Ishikawa (cell line): ENCODE data around the gene TOP1.

Experiments used
- CEBPB ChIP-seq: IDR thresholded peaks from 2 replicates; pipeline ENCODE4 v1.6.1; 2012
- EP300 ChIP-seq: IDR thresholded peaks from 2 replicates; pipeline ENCODE4 v1.6.1; 2012; ENCODE audit warnings: borderline replicate concordance
- FOXM1 ChIP-seq: IDR thresholded peaks from 2 replicates; pipeline ENCODE4 v1.6.1; 2012; ENCODE audit warnings: low read depth, borderline replicate concordance
- NFIC ChIP-seq: IDR thresholded peaks from 2 replicates; pipeline ENCODE4 v1.6.1; 2012
- TAF1 ChIP-seq: IDR thresholded peaks from 2 replicates; pipeline ENCODE4 v1.6.1; 2012; ENCODE audit warnings: low read depth, mild to moderate bottlenecking
- YY1 ChIP-seq: IDR thresholded peaks from 2 replicates; pipeline ENCODE4 v1.6.1; 2012; ENCODE audit warnings: low read depth
- TF ChIP-seq, protein P1 (sequence below): IDR thresholded peaks from 2 replicates; pipeline ENCODE4 v1.6.1; 2012
- TF ChIP-seq, protein P2 (sequence below): IDR thresholded peaks from 2 replicates; pipeline ENCODE4 v1.6.1; 2012; ENCODE audit warnings: low read depth, mild to moderate bottlenecking

DNA sequence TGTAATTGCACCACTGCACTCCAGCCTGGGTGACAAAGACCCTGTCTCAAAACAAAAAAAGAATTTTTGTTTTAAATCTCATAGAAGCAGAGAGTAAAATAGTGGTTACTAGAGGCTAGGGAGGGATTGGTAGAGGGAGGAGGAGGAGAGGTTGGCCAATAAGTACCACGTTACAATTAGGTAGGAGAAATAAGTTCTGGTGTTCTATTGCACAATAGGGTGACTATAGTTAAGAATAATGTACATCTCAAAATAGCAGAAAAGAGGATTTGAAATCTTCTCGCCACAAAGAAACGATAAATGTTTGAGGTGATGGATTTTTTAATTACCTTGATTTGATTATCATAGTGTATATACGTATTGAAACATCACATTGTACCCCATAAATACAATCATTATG is 27.1 kb upstream of the TOP1 start:
- TF ChIP-seq, protein P1, sequence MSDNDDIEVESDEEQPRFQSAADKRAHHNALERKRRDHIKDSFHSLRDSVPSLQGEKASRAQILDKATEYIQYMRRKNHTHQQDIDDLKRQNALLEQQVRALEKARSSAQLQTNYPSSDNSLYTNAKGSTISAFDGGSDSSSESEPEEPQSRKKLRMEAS = no peak
- TF ChIP-seq, protein P2, sequence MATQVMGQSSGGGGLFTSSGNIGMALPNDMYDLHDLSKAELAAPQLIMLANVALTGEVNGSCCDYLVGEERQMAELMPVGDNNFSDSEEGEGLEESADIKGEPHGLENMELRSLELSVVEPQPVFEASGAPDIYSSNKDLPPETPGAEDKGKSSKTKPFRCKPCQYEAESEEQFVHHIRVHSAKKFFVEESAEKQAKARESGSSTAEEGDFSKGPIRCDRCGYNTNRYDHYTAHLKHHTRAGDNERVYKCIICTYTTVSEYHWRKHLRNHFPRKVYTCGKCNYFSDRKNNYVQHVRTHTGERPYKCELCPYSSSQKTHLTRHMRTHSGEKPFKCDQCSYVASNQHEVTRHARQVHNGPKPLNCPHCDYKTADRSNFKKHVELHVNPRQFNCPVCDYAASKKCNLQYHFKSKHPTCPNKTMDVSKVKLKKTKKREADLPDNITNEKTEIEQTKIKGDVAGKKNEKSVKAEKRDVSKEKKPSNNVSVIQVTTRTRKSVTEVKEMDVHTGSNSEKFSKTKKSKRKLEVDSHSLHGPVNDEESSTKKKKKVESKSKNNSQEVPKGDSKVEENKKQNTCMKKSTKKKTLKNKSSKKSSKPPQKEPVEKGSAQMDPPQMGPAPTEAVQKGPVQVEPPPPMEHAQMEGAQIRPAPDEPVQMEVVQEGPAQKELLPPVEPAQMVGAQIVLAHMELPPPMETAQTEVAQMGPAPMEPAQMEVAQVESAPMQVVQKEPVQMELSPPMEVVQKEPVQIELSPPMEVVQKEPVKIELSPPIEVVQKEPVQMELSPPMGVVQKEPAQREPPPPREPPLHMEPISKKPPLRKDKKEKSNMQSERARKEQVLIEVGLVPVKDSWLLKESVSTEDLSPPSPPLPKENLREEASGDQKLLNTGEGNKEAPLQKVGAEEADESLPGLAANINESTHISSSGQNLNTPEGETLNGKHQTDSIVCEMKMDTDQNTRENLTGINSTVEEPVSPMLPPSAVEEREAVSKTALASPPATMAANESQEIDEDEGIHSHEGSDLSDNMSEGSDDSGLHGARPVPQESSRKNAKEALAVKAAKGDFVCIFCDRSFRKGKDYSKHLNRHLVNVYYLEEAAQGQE = no peak
- no peak for TF ChIP-seq YY1
- no peak for TF ChIP-seq EP300
- TF ChIP-seq TAF1 = no peak
- no peak for TF ChIP-seq FOXM1
- TF ChIP-seq NFIC = no peak
- TF ChIP-seq CEBPB = no peak
